HG03571 (cell line): ENCODE measurements around the gene FTCDNL1.

Experiments
- ATAC-seq: cut with Tn5 transposase; IDR thresholded peaks from one replicate; pipeline ENCODE4 v1.9.1; 2021; ENCODE audit not compliant: unreplicated experiment

The FTCDNL1 gene

DNA sequence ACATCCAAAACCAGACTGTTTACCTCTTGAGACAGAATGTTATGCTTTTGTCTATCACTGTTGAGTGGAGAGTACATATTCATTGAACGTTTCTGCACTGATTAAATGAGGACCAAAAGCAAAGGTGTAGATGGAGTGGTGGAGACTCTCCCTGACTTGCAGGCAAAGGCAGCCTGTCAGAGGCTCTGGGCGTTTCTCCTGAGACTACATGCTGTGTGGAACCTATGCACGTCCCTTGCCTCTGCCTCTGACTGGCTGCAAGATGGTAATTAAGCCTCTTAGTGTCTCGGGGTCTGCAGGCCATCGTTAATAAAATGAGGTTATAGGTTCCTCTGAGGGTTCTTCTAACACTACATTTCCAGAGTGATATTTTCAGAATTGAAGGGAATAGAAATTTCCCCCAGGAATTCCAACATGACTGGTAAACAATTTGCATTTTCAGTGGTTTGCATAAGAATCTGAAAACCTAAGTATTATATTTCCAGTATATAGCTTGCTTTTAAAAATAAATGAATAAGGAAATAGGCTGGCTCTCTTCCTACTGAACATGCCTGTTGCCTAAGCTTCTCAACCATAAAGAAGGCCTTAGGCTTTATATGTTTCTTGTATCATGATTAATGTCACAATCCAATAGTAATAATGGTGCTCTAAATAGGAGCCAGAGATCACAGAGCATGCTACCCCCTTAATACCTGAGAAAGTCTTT is 107.4 kb downstream of the FTCDNL1 start:
- ATAC-seq, result no peak

DNA sequence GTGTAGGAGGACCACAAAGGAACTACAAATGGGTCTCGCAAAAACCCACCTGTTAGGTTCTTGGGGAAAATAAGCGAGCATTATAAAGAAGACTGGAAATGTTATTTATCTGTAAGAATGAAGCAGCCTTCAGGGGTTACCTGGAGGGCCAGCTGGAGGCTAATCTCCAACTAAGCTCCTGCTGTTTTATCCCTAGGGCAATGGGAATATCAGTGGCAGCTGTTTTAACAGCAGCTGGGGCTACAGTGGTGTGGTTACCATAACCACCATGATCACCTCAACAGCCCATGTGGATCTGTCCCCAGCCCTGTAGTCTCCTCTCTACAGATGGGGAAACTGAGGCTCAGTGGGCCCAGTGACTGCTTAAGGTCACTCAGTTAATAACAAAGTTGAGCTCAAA is 108.1 kb downstream of the FTCDNL1 start:
- no peak for ATAC-seq

DNA sequence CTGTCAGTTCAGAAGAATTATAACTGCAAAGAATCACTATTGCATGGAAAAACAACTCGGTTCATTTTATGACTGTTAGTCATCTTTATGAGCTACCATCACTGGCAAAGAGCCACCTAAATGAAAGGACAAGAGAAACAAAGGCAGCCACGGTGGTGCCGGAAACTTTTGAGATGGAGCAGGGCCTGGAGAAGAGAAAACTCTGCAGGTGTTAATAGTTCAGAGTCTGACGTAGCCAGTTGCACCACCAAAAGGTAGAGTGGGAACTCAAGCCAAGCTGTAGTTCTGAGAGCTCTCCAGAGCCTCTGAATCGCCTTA is 110.9 kb downstream of the FTCDNL1 start:
- ATAC-seq, result no peak

DNA sequence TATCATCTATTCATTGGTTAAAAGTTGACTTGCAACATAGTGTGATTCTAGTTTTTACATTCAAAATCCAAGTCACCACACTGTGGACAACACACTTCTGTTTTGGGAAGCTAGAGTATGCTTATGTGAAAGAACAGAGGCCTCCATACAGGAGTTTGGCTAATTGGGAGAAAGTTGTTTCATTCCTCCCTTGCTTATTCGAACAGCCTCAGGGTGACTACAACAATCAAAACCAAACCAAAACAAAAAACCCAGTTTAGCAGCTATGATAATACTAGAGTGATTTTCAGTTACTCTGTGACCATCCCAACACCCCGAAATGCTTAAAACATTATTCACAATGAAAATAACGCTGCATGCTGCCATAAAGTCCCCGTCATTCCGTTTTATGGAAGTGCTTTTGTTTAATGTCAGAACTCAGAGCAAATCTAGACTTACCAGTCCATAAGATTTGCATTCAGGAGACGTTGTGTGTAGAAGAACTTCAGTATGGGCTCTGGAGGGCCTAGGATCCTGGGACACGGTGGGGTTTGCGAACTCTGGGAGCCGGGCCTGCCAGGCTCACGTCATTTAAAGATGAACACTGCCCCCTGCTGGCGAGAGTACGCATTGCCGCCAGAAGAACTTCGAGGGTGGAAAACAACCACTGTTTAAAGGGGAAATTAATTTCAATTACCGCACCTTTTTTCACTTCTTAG is 111.4 kb downstream of the FTCDNL1 start:
- ATAC-seq, result no peak

DNA sequence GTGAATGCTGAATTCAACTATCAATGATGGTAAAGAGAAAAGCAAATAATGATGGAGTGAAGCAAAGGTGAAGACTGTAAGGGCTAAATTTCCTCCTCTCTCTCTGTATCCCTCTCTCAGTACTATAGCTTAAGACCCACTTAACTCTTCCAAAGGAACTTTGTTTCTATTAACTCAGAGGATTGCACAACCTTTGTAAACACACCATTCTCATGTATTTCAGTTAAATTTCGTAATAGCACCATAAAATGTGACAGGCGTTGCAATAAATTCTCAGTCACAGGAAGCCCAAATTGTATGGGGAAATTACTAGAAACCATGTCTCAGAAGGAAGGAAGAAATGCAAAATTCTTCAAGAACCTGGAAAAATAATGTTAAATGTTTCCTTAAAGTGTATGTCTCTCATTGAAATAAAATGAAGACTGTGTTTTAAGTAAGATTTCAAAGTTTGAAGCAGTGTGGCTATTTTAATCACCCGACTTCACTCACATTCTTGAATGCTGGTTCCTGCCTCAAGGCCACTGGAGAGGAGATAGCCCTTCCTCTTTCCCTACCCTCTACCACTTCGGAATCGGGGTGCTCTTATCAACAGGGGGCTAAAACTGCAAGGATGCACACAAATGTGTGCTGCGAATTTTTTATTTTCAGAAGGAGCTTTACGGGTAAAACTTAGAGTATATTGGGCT is 112.1 kb downstream of the FTCDNL1 start:
- no peak for ATAC-seq

DNA sequence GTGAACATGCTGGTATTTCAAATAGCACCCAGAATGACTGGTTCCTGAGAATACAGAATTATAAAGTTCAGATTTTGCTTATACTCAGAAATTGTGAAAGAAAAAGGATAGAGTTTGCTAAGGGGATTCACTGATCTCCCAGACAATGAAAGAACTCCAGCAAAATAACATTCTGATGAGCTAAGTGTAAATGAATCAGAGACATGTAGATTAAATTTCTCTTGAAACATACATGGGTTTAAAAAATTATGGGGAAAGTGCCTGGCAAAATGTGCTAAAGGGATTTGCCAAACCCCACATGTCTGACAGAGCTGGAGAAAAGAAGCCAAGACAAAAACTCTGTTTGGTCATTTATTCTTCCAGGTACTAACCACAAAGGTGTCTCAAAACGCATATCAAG is 116.3 kb downstream of the FTCDNL1 start:
- ATAC-seq, result no peak

DNA sequence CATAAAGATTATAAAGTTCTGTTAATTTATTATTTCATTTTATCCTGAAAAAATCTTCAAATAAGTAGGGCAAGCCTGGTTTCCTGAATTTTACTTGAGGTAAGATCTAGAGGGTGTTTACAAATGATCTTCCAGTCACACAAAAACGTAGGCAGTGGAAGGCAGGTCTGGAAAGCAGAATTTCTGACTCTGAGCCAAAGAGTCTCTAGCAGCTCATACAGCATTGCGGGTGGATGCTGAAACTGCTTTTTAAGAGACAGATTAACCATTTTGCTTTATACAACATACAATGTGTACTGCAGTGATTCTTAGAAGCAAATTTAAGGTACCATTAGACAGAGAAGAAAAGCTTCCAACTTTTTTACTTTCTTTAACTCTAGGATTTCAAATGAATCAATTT is 117.0 kb downstream of the FTCDNL1 start:
- ATAC-seq, result no peak

DNA sequence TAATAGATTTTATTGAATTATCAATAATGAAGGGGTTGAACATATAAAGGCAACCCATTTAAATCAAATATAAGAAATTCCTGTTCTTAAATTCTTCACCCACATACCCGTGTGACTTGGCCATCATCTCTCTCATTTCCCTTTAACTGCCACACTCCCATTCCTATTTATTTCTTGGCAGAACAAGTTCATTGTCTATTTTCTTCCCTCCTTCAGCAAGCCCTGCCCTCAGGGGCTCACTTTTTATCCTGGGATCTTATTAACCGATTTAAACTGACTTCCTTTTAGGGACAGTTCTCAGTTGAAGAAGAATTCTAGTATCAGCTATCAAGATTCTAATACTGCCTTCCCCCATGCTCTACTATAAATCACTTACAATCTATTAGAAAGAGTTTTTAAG is 123.2 kb downstream of the FTCDNL1 start:
- ATAC-seq, result no peak

DNA sequence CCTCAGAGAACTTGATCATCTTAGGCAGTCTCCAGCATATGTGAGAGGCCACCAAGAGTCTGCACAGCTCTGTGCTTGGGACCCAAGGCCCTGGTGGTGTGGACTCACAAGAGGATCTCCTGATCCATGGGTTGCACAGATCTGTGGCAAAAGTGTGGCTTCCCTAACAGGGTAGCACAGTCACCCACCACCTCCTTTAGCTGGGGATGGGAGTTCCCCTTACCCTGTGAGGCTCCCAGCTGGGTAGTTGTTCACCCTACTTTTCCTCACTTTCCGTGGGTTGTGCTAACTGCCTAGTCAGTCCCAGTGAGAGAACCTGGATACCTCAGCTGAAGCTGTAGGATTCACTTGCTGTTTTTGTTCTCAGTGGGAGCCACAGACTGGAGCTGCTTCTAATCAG is 123.7 kb downstream of the FTCDNL1 start:
- no peak for ATAC-seq

DNA sequence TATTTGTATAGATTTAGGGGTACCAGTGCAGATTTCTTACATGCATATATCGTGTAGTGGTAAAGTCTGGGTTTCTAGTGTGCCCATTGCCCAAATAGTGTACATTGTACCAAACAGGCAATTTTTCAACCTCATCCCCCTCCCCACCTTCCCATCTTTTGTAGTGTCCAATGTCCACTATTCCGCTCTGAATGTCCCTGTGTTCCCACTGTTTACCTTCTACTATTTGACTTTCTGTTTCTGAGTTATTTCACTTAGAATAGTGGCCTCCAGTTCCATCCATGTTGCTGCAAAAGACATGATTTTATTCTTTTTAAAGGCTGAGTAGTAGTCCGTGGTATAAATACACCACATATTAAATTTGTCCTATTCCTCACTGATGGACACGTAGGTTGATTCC is 132.9 kb downstream of the FTCDNL1 start:
- ATAC-seq, result no peak

DNA sequence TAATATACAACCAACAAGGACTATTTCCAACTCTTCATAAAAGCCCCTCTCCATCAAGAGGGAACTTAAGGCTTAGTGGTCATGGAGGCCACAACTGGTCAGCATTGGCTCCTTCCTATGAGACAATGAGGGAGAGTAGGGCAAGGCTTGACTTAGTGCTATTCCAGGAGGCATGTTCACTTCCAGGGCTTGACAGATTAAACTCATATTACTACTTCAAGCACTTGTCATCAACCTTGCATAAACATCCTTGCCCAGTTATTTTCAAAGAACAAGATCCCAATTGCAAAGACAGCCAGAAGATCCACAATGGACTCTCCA is 133.4 kb downstream of the FTCDNL1 start:
- ATAC-seq, result no peak

DNA sequence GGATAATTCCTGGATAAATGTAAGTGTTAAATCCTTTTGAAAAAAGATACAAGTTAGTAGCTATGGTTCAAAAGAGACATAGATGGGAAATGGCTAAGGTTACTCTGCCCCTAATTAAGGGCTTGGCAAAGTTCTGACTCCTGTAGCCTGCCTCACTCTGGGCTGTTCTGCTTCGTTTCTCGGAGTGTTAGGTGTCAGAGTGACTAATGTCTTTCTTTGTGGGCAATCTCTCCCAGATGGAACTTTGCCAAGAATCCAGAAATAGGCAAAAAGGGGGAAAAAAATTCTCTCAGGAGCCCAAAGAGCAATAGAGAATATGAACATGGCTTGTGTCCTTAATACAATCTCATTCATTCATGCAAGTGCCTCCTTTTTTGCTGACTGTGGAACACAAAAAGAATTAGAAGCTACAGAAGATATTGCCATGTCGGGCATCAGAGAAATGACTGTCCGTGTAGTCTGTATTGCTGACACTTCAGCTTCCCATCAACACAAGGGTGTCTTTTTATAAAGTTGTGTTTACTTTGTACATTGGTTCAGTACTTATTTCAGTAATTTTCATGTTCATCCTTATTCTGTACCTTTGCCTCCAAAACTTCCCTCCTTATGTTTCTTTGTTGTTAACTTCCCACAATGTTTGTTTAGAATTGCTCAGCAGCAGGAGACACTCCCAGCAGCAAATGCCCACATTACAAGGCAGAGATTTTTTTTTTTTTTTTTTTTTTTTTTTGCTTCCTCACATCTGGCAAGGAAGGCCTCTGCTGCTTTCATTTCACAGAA is 134.0 kb downstream of the FTCDNL1 start:
- no peak for ATAC-seq

DNA sequence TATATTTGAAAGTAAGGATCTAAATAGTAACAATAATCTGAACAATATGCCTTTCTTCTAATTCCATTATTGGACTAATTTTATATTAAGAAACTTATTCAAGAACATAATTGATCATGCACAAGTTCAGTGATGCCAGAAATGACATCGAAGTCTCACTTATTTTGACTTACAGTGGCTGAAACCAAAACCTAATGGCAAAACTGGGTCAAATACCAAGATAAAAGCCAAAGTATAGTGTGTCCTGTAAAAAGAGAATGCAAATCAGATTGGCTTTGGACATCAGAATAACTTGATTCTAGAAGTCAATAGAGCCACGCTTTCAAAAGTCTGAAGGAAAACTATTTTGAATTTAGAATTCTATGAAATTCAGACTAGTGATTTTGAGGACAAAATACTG is 137.2 kb downstream of the FTCDNL1 start:
- no peak for ATAC-seq

DNA sequence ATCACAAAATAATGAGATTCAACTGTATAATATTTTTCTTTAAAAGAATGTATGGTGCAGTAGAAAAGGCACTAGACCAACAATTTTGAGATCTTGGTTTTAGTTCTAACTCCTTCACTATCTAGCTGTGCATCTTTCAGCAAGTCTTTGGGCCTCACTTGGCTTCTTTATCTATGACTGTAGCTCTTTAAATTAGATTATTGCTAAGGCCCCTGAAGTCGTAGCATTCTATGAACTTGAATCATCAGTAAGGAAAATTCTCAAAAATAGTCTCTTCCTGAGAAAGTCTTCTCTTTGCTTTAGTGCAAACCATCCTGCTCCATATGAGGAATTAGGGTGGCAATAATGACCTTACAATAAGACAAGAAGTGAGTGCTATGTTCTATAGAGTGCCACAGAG is 140.4 kb downstream of the FTCDNL1 start:
- no peak for ATAC-seq
